DMS153 treated with DMSO at 0.1 percent for 48 hours (cell line): Measurements from ENCODE around the gene WWC2.

Experiments
- DNase-seq: peaks from one replicate; lab custom pipeline; 2025; ENCODE audit not compliant: unreplicated experiment; lab: John Stamatoyannopoulos, UW

The WWC2 gene

GRCh38 chr4:183197140-183197539 lies 98.1 kb downstream of the WWC2 start:
- no peak for DNase-seq

GRCh38 chr4:183200453-183200852 lies 101.4 kb downstream of the WWC2 start:
- DNase-seq = no peak

GRCh38 chr4:183201331-183201730 lies 102.3 kb downstream of the WWC2 start:
- no peak for DNase-seq

GRCh38 chr4:183202523-183202922 lies 103.5 kb downstream of the WWC2 start:
- no peak for DNase-seq

GRCh38 chr4:183204793-183205192 lies 105.7 kb downstream of the WWC2 start:
- DNase-seq = no peak

- no peak for DNase-seq
Observed at GRCh38 chr4:183205193-183205592, 106.1 kb downstream of the WWC2 start.

GRCh38 chr4:183205709-183206108 lies 106.7 kb downstream of the WWC2 start:
- DNase-seq = no peak

- no peak for DNase-seq
Observed at GRCh38 chr4:183211533-183211932, 112.5 kb downstream of the WWC2 start.

- DNase-seq = no peak
Observed at GRCh38 chr4:183213996-183214395, 114.9 kb downstream of the WWC2 start.

- no peak for DNase-seq
Observed at GRCh38 chr4:183214912-183215488, 115.9 kb downstream of the WWC2 start.

GRCh38 chr4:183220236-183220635 lies 121.2 kb downstream of the WWC2 start:
- no peak for DNase-seq

GRCh38 chr4:183223053-183223452 lies 124.0 kb downstream of the WWC2 start:
- no peak for DNase-seq

- no peak for DNase-seq
Observed at GRCh38 chr4:183229397-183229796, 130.3 kb downstream of the WWC2 start.

- no peak for DNase-seq
Observed at GRCh38 chr4:183240581-183241321, 141.7 kb downstream of the WWC2 start.

GRCh38 chr4:183241322-183241640 lies 142.2 kb downstream of the WWC2 start:
- DNase-seq = no peak

GRCh38 chr4:183241721-183242151 lies 142.7 kb downstream of the WWC2 start:
- DNase-seq = no peak

- DNase-seq = no peak
Observed at GRCh38 chr4:183242291-183242690, 143.2 kb downstream of the WWC2 start.

GRCh38 chr4:183244019-183244418 lies 145.0 kb downstream of the WWC2 start:
- DNase-seq = no peak

GRCh38 chr4:183244506-183244905 lies 145.4 kb downstream of the WWC2 start:
- no peak for DNase-seq

- no peak for DNase-seq
Observed at GRCh38 chr4:183248201-183248600, 149.1 kb downstream of the WWC2 start.

- peak; percentile 64 for DNase-seq
Observed at GRCh38 chr4:183249854-183250253, 150.8 kb downstream of the WWC2 start.

GRCh38 chr4:183250831-183251230 lies 151.8 kb downstream of the WWC2 start:
- no peak for DNase-seq

GRCh38 chr4:183252959-183253358 lies 153.9 kb downstream of the WWC2 start:
- DNase-seq = no peak
